Measurements from ENCODE around the gene OGFRL1.
A peak's percentile ranks its signal among the peaks of the same experiment; 100 is the strongest.

Gene OGFRL1

GRCh38 chr6:71290611-71291010, 2.0 kb downstream of the OGFRL1 start:
- peak overlapping the region in 1 of 2 experiments; percentile 84 for H3K4me3 ChIP-seq (ENCODE audit: insufficient read depth in 1 of 2, low read depth in 1 of 2, low read length in 2 of 2)
- no peak overlapping the region for H2BK5ac ChIP-seq (ENCODE audit: low read depth, low read length, poor library complexity, severe bottlenecking)
- H4K8ac ChIP-seq (ENCODE audit: low read length), result no peak overlapping the region
- H3K4ac ChIP-seq (ENCODE audit: low read depth in 1 of 2, low read length in 2 of 2), result no peak overlapping the region
- H2BK12ac ChIP-seq (ENCODE audit: low read length in 2 of 2), result no peak overlapping the region
- no peak overlapping the region for H3K14ac ChIP-seq (ENCODE audit: low read length in 2 of 2)
- H3K27ac ChIP-seq (ENCODE audit: low read length, poor library complexity, severe bottlenecking), result peak overlapping the region; percentile 67
- no peaks in the 10 kb centered on the region for H3K27me3 ChIP-seq (ENCODE audit: control insufficient read depth in 1 of 2, insufficient read depth in 1 of 2, low read length in 2 of 2)
- WGBS, result 100% methylated on average over 2 of the region's 2 CpGs
- H3K79me1 ChIP-seq (replicated peaks; ENCODE audit: low read length, poor library complexity, severe bottlenecking), result no peaks in the 10 kb centered on the region
- H2BK120ac ChIP-seq (ENCODE audit: low read depth, low read length), result no peak overlapping the region
- H2AK5ac ChIP-seq (ENCODE audit: low read length, severe bottlenecking), result no peak overlapping the region
- H4K91ac ChIP-seq (ENCODE audit: low read length), result no peak overlapping the region
- H2BK15ac ChIP-seq (ENCODE audit: low read depth, poor library complexity, severe bottlenecking), result no peak overlapping the region
- peaks cover 0 to 13% of the 10 kb centered on the region in 2 experiments for H3K36me3 ChIP-seq (ENCODE audit: control insufficient read depth in 1 of 2, insufficient read depth in 2 of 2, low read depth in 1 of 2, low read length in 2 of 2)
- H3K23ac ChIP-seq (ENCODE audit: low read length in 2 of 2), result no peak overlapping the region
- H3K9me3 ChIP-seq (ENCODE audit: control insufficient read depth, low read length), result no peaks in the 10 kb centered on the region
- H3K18ac ChIP-seq (ENCODE audit: low read depth in 1 of 2, low read length in 2 of 2), result no peak overlapping the region
- peak overlapping the region; percentile 55 for H3K4me2 ChIP-seq (ENCODE audit: low read length, poor library complexity, severe bottlenecking)
- no peak overlapping the region for H2AFZ ChIP-seq (ENCODE audit: low read depth, low read length)
- H3K4me1 ChIP-seq (ENCODE audit: control insufficient read depth, insufficient read depth, low read depth, low read length), result peaks cover 7% of the 10 kb centered on the region
- H3K9ac ChIP-seq (ENCODE audit: low read length), result no peak overlapping the region
- DNase-seq, result peak; percentile 11

DNA sequence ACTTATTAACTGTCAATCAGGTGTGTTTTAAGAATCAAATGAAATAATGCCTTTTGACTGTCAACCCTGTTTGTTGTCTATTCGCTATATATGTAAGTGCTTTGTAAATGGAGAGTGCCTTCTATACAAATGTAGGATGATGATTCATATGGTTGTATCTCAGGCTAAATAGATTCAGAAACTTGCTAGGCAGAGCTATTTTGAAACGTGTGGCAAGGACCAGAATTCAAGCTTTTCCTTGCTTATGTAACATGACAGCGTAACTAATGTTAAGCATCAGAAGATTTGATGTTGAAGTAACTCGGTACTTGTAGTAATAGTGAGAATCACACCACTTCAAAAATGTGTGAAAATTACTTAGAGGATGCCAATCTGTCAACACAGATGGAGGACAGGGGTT, 3.4 kb downstream of the OGFRL1 start:
- H3K9ac ChIP-seq (ENCODE audit: low read length), result no peak overlapping the region
- no peak overlapping the region for H3K4ac ChIP-seq (ENCODE audit: low read depth in 1 of 2, low read length in 2 of 2)
- H3K79me1 ChIP-seq (replicated peaks; ENCODE audit: low read length, poor library complexity, severe bottlenecking), result no peaks in the 10 kb centered on the region
- H2BK5ac ChIP-seq (ENCODE audit: low read depth, low read length, poor library complexity, severe bottlenecking), result no peak overlapping the region
- no peak overlapping the region for H3K23ac ChIP-seq (ENCODE audit: low read length in 2 of 2)
- H3K4me1 ChIP-seq (ENCODE audit: control insufficient read depth, insufficient read depth, low read depth, low read length), result peaks cover 7% of the 10 kb centered on the region
- no peak overlapping the region for H4K8ac ChIP-seq (ENCODE audit: low read length)
- H3K14ac ChIP-seq (ENCODE audit: low read length in 2 of 2), result no peak overlapping the region
- H2AK5ac ChIP-seq (ENCODE audit: low read length, severe bottlenecking), result no peak overlapping the region
- peak overlapping the region in 1 of 2 experiments; percentile 84 for H3K4me3 ChIP-seq (ENCODE audit: insufficient read depth in 1 of 2, low read depth in 1 of 2, low read length in 2 of 2)
- no peak overlapping the region for H2BK120ac ChIP-seq (ENCODE audit: low read depth, low read length)
- no peaks in the 10 kb centered on the region for H3K9me3 ChIP-seq (ENCODE audit: control insufficient read depth, low read length)
- peaks cover 0 to 27% of the 10 kb centered on the region in 2 experiments for H3K36me3 ChIP-seq (ENCODE audit: control insufficient read depth in 1 of 2, insufficient read depth in 2 of 2, low read depth in 1 of 2, low read length in 2 of 2)
- no peak overlapping the region for H3K18ac ChIP-seq (ENCODE audit: low read depth in 1 of 2, low read length in 2 of 2)
- no peak overlapping the region for H2BK15ac ChIP-seq (ENCODE audit: low read depth, poor library complexity, severe bottlenecking)
- peak; percentile 37 for DNase-seq
- no peaks in the 10 kb centered on the region for H3K27me3 ChIP-seq (ENCODE audit: control insufficient read depth in 1 of 2, insufficient read depth in 1 of 2, low read length in 2 of 2)
- H2BK12ac ChIP-seq (ENCODE audit: low read length in 2 of 2), result no peak overlapping the region
- no peak overlapping the region for H2AFZ ChIP-seq (ENCODE audit: low read depth, low read length)
- H3K4me2 ChIP-seq (ENCODE audit: low read length, poor library complexity, severe bottlenecking), result peak overlapping the region; percentile 60
- no peak overlapping the region for H4K91ac ChIP-seq (ENCODE audit: low read length)
- H3K27ac ChIP-seq (ENCODE audit: low read length, poor library complexity, severe bottlenecking), result no peak overlapping the region
- 48% methylated on average over 4 of the region's 4 CpGs for WGBS

DNA sequence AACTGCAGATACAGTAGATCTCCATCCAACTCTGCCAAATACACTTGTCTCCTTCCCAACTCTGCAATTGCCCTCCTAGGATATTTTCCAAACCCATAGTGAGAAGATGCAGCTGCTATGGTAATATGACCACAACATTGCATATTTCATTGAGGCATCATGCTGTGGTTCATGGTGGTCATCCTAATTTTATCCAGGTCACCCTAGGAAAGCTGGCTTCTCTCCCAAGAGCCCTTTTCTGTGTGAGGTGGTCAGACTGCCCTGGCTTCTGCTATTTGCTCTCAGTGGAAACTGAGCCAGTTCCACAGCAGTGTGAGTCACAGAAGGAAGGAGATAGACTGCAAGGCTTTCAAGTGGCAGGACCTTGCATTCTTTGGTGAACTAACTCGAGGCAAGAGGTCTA, 5.5 kb downstream of the OGFRL1 start:
- Histone ChIP-seq H4K91ac (ENCODE audit: low read length) (no peak overlapping the region), H2BK5ac (ENCODE audit: low read depth, low read length, poor library complexity, severe bottlenecking) (no peak overlapping the region), H3K4me3 (ENCODE audit: insufficient read depth in 1 of 2, low read depth in 1 of 2, low read length in 2 of 2) (no peak overlapping the region), H2AFZ (ENCODE audit: low read depth, low read length) (no peak overlapping the region), H3K27me3 (ENCODE audit: control insufficient read depth in 1 of 2, insufficient read depth in 1 of 2, low read length in 2 of 2) (no peaks in the 10 kb centered on the region), H2BK120ac (ENCODE audit: low read depth, low read length) (no peak overlapping the region), H3K4ac (ENCODE audit: low read depth in 1 of 2, low read length in 2 of 2) (no peak overlapping the region), H2BK12ac (ENCODE audit: low read length in 2 of 2) (no peak overlapping the region), H3K9me3 (ENCODE audit: control insufficient read depth, low read length) (no peaks in the 10 kb centered on the region), H3K4me1 (ENCODE audit: control insufficient read depth, insufficient read depth, low read depth, low read length) (peaks cover 2% of the 10 kb centered on the region), H3K36me3 (ENCODE audit: control insufficient read depth in 1 of 2, insufficient read depth in 2 of 2, low read depth in 1 of 2, low read length in 2 of 2) (peaks cover 0 to 42% of the 10 kb centered on the region in 2 experiments), H3K27ac (ENCODE audit: low read length, poor library complexity, severe bottlenecking) (peak overlapping the region; percentile 58), H3K9ac (ENCODE audit: low read length) (peak overlapping the region; percentile 52), H2AK5ac (ENCODE audit: low read length, severe bottlenecking) (no peak overlapping the region), H4K8ac (ENCODE audit: low read length) (no peak overlapping the region), H3K18ac (ENCODE audit: low read depth in 1 of 2, low read length in 2 of 2) (no peak overlapping the region), H3K23ac (ENCODE audit: low read length in 2 of 2) (no peak overlapping the region), H3K79me1 (replicated peaks; ENCODE audit: low read length, poor library complexity, severe bottlenecking) (no peaks in the 10 kb centered on the region), H3K4me2 (ENCODE audit: low read length, poor library complexity, severe bottlenecking) (no peak overlapping the region), H2BK15ac (ENCODE audit: low read depth, poor library complexity, severe bottlenecking) (no peak overlapping the region), H3K14ac (ENCODE audit: low read length in 2 of 2) (no peak overlapping the region)
- peak; percentile 78 for DNase-seq
- 0% methylated on average over 1 of the region's 1 CpG for WGBS

GRCh38 chr6:71298459-71298858, 9.8 kb downstream of the OGFRL1 start:
- Histone ChIP-seq H2AFZ (ENCODE audit: low read depth, low read length) (no peak overlapping the region), H3K4ac (ENCODE audit: low read depth in 1 of 2, low read length in 2 of 2) (no peak overlapping the region), H3K27ac (ENCODE audit: low read length, poor library complexity, severe bottlenecking) (no peak overlapping the region), H3K36me3 (ENCODE audit: control insufficient read depth in 1 of 2, insufficient read depth in 2 of 2, low read depth in 1 of 2, low read length in 2 of 2) (peaks cover 6 to 73% of the 10 kb centered on the region in 2 experiments), H3K23ac (ENCODE audit: low read length in 2 of 2) (no peak overlapping the region), H4K8ac (ENCODE audit: low read length) (no peak overlapping the region), H4K91ac (ENCODE audit: low read length) (no peak overlapping the region), H3K4me2 (ENCODE audit: low read length, poor library complexity, severe bottlenecking) (no peak overlapping the region), H2BK120ac (ENCODE audit: low read depth, low read length) (no peak overlapping the region), H3K4me3 (ENCODE audit: insufficient read depth in 1 of 2, low read depth in 1 of 2, low read length in 2 of 2) (no peak overlapping the region), H3K79me1 (replicated peaks; ENCODE audit: low read length, poor library complexity, severe bottlenecking) (peaks cover 2% of the 10 kb centered on the region), H3K9ac (ENCODE audit: low read length) (no peak overlapping the region), H2BK12ac (ENCODE audit: low read length in 2 of 2) (no peak overlapping the region), H3K27me3 (ENCODE audit: control insufficient read depth in 1 of 2, insufficient read depth in 1 of 2, low read length in 2 of 2) (no peaks in the 10 kb centered on the region), H3K4me1 (ENCODE audit: control insufficient read depth, insufficient read depth, low read depth, low read length) (peaks cover 2% of the 10 kb centered on the region), H3K9me3 (ENCODE audit: control insufficient read depth, low read length) (no peaks in the 10 kb centered on the region), H3K18ac (ENCODE audit: low read depth in 1 of 2, low read length in 2 of 2) (no peak overlapping the region), H3K14ac (ENCODE audit: low read length in 2 of 2) (no peak overlapping the region), H2BK15ac (ENCODE audit: low read depth, poor library complexity, severe bottlenecking) (no peak overlapping the region), H2BK5ac (ENCODE audit: low read depth, low read length, poor library complexity, severe bottlenecking) (no peak overlapping the region), H2AK5ac (ENCODE audit: low read length, severe bottlenecking) (no peak overlapping the region)
- no peak for DNase-seq
- WGBS, result no CpG with 5 or more reads among the region's 1 CpG

Measured in mesenchymal stem cell (in vitro differentiated cells and primary cell).